K562 (cell line): ENCODE data around the gene CCDC50. TPM values are rescaled to one million over a fixed set of nuclear protein-coding genes. Genes with fewer than 3 reads are reported as not detected.

Experiments used
- BHLHE40 ChIP-seq: IDR thresholded peaks from 2 replicates; pipeline ENCODE4 v1.6.1; 2011; ENCODE audit warnings: low read length, improper control_type of control experiment
- BRD9 ChIP-seq: fragments of 450-650 bp; IDR thresholded peaks from 2 replicates; pipeline ENCODE4 v1.6.1; 2018; ENCODE audit warnings: low read depth; ENCODE audit not compliant: partially characterized antibody
- FOXK2 ChIP-seq, 2 experiments: fragments of 450-650 bp; IDR thresholded peaks in 1 of 2; conservative IDR thresholded peaks in 1 of 2; 2 replicates each; pipeline ENCODE4 v1.6.1; 2016; ENCODE audit warnings: low read depth in 2 of 2, mild to moderate bottlenecking in 1 of 2
- HDAC6 ChIP-seq: IDR thresholded peaks from 2 replicates; pipeline ENCODE4 v1.6.1; 2012; ENCODE audit warnings: low read depth, mild to moderate bottlenecking, control low read depth, inconsistent platforms, low read length, moderate library complexity
- JUNB ChIP-seq: fragments of 450-650 bp; formaldehyde crosslinking; conservative IDR thresholded peaks from 2 replicates; pipeline ENCODE4 v1.4.0; 2020; ENCODE audit warnings: mild to moderate bottlenecking
- L3MBTL2 ChIP-seq: fragments of 450-650 bp; IDR thresholded peaks from 2 replicates; pipeline ENCODE4 v1.6.1; 2016; ENCODE audit warnings: mild to moderate bottlenecking, moderate library complexity
- LCOR ChIP-seq: sonication (generic); formaldehyde crosslinking; IDR thresholded peaks from 2 replicates; pipeline ENCODE4 v1.8.0; 2022; ENCODE audit warnings: mild to moderate bottlenecking, missing genetic modification reagents
- NFRKB ChIP-seq: fragments of 450-650 bp; IDR thresholded peaks from 2 replicates; pipeline ENCODE4 v1.6.1; 2016; ENCODE audit warnings: low read depth
- POLR2A ChIP-seq: fragments of 450-650 bp; conservative IDR thresholded peaks from 2 replicates; pipeline ENCODE4 v1.6.1; 2016
- RBM25 ChIP-seq: fragments of 200-400 bp; formaldehyde crosslinking; IDR thresholded peaks from 2 replicates; pipeline ENCODE4 v1.6.1; 2018; ENCODE audit warnings: low read length, low read depth, moderate library complexity; ENCODE audit not compliant: severe bottlenecking
- TAF1 ChIP-seq: IDR thresholded peaks from 2 replicates; pipeline ENCODE4 v1.6.1; 2011; ENCODE audit warnings: mild to moderate bottlenecking, low read length, moderate library complexity; ENCODE audit not compliant: insufficient read depth, control insufficient read depth, severe bottlenecking; ENCODE audit errors: extremely low read depth
- polyA plus RNA-seq, 8 experiments: library from polyadenylated mRNA; depleted of rRNA in 4 of 8; stranded (reverse) in 5 of 8; unstranded in 3 of 8; fragments of >200 nt; fragmentation: Nextera tagmentation in 2 of 8; fragmentation: Illumina TruSeq in 1 of 8; extraction: Ambion mirVana in 2 of 8; extraction: Trizol in 1 of 8; gene quantifications; 2 replicates each; pipeline versions ENCODE4 v1.2.1 to v1.2.3, GENCODE V29; 2011 to 2014; ENCODE audit warnings: inconsistent platforms in 1 of 8, missing spikeins in 1 of 8
- total RNA-seq, 7 experiments: library from RNA; depleted of rRNA in 6 of 7; stranded (reverse); fragments of >200 nt in 6 of 7; fragmentation: Illumina TruSeq in 2 of 7; extraction: Trizol in 2 of 7; gene quantifications; 2 replicates each; pipeline versions ENCODE4 v1.2.1 to v1.2.3, GENCODE V29; 2011 to 2021; ENCODE audit warnings: low replicate concordance in 1 of 7
- TF ChIP-seq, protein P1 (sequence below): fragments of 200-600 bp; sonication (generic); IDR thresholded peaks from one replicate; pipeline ENCODE4 v1.6.1; 2012; ENCODE audit warnings: mild to moderate bottlenecking, low read depth, low read length, inconsistent platforms
- TF ChIP-seq, protein P2 (sequence below), 3 experiments: fragments of 200-800 bp in 1 of 3; sonication (Bioruptor generic) in 1 of 3; sonication (generic) in 1 of 3; formaldehyde crosslinking in 1 of 3; IDR thresholded peaks; 2 replicates each; pipeline versions ENCODE4 v1.6.1 to v1.8.0; 2016 to 2022; ENCODE audit warnings: mild to moderate bottlenecking in 2 of 3, missing compliant biosample characterization in 2 of 3, missing genetic modification characterization in 2 of 3, missing genetic modification reagents in 1 of 3
- TF ChIP-seq, protein P3 (sequence below): sonication (generic); formaldehyde crosslinking; IDR thresholded peaks from 2 replicates; pipeline ENCODE4 v1.8.0; 2022; ENCODE audit warnings: missing genetic modification reagents, mild to moderate bottlenecking, moderate library complexity, borderline replicate concordance
- TF ChIP-seq, protein P4 (sequence below): fragments of 250-450 bp; sonication (Bioruptor Pico); IDR thresholded peaks from 2 replicates; pipeline ENCODE4 v1.6.1; 2021; ENCODE audit warnings: mild to moderate bottlenecking

Gene CCDC50
- total and polyA plus RNA-seq, 9 of the 15 experiments (the other 6 are each of a cell fraction or from before 2014, with no cell fraction given): 8.4 to 63.4 (median 40.4) TPM

DNA sequence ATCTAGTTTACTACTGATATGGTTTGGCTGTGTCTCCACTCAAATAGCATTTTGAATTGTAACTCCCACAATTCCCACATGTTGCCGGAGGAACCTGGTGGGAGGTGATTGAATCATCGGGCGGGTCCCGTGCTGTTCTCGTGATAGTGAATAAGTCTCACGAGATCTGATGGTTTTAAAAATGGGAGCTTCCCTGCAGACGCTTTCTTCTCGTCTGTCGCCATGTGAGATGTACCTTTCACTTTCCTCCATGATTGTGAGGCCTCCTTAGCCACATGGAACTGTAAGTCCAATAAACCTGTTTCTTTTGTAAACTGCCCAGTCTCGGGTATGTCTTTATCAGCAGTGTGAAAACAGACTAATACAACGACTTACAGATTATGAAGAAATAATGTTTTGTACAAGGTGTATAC lies 96.1 kb downstream of the CCDC50 start (continued):
- TF ChIP-seq, protein P1, sequence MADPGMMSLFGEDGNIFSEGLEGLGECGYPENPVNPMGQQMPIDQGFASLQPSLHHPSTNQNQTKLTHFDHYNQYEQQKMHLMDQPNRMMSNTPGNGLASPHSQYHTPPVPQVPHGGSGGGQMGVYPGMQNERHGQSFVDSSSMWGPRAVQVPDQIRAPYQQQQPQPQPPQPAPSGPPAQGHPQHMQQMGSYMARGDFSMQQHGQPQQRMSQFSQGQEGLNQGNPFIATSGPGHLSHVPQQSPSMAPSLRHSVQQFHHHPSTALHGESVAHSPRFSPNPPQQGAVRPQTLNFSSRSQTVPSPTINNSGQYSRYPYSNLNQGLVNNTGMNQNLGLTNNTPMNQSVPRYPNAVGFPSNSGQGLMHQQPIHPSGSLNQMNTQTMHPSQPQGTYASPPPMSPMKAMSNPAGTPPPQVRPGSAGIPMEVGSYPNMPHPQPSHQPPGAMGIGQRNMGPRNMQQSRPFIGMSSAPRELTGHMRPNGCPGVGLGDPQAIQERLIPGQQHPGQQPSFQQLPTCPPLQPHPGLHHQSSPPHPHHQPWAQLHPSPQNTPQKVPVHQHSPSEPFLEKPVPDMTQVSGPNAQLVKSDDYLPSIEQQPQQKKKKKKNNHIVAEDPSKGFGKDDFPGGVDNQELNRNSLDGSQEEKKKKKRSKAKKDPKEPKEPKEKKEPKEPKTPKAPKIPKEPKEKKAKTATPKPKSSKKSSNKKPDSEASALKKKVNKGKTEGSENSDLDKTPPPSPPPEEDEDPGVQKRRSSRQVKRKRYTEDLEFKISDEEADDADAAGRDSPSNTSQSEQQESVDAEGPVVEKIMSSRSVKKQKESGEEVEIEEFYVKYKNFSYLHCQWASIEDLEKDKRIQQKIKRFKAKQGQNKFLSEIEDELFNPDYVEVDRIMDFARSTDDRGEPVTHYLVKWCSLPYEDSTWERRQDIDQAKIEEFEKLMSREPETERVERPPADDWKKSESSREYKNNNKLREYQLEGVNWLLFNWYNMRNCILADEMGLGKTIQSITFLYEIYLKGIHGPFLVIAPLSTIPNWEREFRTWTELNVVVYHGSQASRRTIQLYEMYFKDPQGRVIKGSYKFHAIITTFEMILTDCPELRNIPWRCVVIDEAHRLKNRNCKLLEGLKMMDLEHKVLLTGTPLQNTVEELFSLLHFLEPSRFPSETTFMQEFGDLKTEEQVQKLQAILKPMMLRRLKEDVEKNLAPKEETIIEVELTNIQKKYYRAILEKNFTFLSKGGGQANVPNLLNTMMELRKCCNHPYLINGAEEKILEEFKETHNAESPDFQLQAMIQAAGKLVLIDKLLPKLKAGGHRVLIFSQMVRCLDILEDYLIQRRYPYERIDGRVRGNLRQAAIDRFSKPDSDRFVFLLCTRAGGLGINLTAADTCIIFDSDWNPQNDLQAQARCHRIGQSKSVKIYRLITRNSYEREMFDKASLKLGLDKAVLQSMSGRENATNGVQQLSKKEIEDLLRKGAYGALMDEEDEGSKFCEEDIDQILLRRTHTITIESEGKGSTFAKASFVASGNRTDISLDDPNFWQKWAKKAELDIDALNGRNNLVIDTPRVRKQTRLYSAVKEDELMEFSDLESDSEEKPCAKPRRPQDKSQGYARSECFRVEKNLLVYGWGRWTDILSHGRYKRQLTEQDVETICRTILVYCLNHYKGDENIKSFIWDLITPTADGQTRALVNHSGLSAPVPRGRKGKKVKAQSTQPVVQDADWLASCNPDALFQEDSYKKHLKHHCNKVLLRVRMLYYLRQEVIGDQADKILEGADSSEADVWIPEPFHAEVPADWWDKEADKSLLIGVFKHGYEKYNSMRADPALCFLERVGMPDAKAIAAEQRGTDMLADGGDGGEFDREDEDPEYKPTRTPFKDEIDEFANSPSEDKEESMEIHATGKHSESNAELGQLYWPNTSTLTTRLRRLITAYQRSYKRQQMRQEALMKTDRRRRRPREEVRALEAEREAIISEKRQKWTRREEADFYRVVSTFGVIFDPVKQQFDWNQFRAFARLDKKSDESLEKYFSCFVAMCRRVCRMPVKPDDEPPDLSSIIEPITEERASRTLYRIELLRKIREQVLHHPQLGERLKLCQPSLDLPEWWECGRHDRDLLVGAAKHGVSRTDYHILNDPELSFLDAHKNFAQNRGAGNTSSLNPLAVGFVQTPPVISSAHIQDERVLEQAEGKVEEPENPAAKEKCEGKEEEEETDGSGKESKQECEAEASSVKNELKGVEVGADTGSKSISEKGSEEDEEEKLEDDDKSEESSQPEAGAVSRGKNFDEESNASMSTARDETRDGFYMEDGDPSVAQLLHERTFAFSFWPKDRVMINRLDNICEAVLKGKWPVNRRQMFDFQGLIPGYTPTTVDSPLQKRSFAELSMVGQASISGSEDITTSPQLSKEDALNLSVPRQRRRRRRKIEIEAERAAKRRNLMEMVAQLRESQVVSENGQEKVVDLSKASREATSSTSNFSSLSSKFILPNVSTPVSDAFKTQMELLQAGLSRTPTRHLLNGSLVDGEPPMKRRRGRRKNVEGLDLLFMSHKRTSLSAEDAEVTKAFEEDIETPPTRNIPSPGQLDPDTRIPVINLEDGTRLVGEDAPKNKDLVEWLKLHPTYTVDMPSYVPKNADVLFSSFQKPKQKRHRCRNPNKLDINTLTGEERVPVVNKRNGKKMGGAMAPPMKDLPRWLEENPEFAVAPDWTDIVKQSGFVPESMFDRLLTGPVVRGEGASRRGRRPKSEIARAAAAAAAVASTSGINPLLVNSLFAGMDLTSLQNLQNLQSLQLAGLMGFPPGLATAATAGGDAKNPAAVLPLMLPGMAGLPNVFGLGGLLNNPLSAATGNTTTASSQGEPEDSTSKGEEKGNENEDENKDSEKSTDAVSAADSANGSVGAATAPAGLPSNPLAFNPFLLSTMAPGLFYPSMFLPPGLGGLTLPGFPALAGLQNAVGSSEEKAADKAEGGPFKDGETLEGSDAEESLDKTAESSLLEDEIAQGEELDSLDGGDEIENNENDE: no peak
- peak; percentile 77; the same call in 1 of the 2 replicates for TF ChIP-seq NFRKB
- TF ChIP-seq LCOR (CRISPR knock-in tag): no peak
- peak; percentile 76 for TF ChIP-seq RBM25
- peak; percentile 63 for TF ChIP-seq BRD9
- TF ChIP-seq, protein P2, sequence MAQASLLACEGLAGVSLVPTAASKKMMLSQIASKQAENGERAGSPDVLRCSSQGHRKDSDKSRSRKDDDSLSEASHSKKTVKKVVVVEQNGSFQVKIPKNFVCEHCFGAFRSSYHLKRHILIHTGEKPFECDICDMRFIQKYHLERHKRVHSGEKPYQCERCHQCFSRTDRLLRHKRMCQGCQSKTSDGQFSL (CRISPR knock-in tag; IDR thresholded peaks at IDR 0.05): no peak
- TF ChIP-seq, protein P2 (tag; IDR thresholded peaks at IDR 0.05): no peak
- peak; percentile 96 for TF ChIP-seq POLR2A
- TF ChIP-seq L3MBTL2: peak; percentile 72; the same call in 1 of the 2 replicates
- TF ChIP-seq JUNB (CRISPR knock-in tag): no peak
- TF ChIP-seq, protein P3, sequence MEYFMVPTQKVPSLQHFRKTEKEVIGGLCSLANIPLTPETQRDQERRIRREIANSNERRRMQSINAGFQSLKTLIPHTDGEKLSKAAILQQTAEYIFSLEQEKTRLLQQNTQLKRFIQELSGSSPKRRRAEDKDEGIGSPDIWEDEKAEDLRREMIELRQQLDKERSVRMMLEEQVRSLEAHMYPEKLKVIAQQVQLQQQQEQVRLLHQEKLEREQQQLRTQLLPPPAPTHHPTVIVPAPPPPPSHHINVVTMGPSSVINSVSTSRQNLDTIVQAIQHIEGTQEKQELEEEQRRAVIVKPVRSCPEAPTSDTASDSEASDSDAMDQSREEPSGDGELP (CRISPR knock-in tag): 0 out of 2 replicates have a peak, but pooled peaks have one; percentile 9
- TF ChIP-seq, protein P4, sequence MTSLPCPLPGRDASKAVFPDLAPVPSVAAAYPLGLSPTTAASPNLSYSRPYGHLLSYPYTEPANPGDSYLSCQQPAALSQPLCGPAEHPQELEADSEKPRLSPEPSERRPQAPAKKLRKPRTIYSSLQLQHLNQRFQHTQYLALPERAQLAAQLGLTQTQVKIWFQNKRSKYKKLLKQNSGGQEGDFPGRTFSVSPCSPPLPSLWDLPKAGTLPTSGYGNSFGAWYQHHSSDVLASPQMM: no peak
- peak; percentile 93 for TF ChIP-seq TAF1
- peak; percentile 70 for TF ChIP-seq BHLHE40
- TF ChIP-seq HDAC6: no peak
- 0 out of 4 replicates have a peak, but pooled peaks of 1 of the 2 experiments have one; percentile 46 for TF ChIP-seq FOXK2 (conservative IDR thresholded peaks at IDR 0.05 in 1 of 2, IDR thresholded peaks at IDR 0.05 in 1 of 2; ENCODE audit: low read depth in 2 of 2)
